Measurements from ENCODE around the gene METRN.

Gene METRN

DNA sequence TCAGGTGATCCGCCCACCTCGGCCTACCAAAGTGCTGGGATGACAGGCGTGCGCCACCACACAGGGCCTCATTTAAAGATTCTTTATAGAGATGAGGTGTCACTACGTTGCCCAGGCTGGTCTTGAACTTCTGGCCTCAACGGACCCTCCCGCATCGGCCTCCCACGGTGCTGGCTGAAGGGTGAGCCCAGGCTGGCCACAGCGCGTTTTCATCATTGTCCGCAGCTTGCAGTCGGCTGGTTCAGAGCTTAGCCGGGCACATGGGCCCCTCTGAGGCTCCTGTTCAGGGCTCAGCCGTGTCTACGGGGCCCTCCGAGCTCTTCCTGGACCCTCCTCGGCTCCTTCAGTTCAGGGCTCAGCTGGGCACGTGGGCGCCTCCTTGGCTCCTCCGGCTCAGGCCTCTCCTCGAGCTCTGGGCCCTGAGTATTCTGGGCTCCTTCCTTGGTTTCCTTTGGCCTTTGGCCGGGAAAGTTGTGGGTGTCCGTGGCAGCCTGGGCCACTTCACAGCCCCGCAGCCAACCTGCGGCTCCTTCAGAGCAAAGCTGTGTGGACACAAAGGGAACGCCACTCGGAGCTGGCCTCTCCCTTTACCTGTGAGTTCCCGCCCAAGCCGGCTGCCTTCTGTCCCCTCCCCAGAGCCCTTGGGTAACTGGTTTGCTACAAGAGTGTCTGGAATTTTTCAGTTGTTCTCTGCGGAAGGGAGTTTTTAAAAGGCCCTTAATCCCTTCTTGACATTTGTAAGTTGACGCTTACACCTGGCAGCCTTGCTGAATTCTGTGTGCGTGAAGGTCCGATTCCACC, 44.4 kb downstream of the METRN start:
- DNase-seq (ENCODE audit: low read depth), result no peak

DNA sequence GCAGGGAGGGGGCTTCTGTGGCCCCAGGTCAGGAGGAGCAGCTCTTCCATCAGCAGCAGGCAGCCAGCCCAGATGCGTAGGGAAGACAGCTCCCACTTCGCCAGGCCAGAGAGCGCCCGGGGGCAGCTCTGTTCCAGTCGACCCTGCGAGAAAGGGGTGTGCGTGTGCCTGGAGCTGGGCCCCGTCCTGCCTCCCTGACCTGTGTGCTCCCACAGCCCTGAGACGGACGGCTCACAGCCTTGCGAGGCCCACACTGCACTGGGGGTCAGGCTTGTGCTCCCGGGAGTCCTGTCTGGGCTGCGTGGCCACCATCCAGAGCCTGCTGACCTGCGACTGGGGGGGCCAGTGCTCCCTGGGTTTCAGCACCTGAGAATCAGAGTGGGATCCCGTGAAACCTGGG, 45.1 kb downstream of the METRN start:
- DNase-seq (ENCODE audit: low read depth), result no peak

GRCh38 chr16:760545-761343, 45.8 kb downstream of the METRN start, which contains the start of gene MSLN:
TSS of gene MSLN (plus strand) at chr16:760734. CDS start at chr16:762681, 1,947 bp downstream.
- no peak for DNase-seq (ENCODE audit: low read depth)

DNA sequence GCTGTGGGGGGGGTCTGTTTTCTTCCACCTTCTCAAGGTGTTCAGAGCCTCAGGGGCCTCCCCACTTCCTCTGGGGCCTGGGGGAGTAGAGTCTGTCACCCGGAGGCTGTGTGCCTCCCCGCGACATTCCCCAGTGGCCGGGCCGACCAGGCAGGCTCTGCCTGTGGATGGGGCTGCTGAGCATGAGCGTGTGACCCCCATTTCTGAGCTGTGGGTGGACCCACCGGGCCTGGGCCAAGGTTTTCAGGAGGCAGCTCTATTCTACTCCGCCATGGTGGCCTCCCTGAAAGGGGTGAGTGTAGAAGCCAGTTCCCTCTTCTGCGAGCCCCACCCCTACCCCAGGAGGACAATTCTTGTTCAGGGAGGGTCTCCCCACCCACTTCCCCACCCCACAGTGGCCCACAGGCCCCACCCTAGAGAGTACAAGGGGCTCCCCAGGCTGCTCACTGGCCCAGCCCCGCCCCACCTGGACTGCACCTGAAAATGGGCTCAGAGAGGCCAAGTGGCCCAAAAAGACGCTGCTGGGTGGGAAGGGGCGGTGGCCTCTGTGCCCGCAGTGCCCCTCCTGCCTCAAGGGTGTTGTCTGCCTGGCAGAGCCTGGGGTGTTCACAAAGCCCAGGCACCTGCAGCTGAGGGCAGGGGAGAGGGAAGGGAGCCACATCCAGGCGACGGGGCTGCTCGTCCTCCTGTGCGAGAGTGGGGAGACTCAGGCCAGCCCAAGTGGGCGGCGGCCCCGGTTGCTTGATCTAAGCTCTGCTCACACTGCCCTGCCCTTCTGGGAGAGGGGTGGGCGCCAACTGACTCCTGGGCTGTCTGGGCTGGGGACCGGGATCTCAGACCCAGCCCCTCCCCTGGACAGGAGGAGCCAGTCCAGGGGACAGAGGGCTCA, 47.0 kb downstream of the METRN start:
- DNase-seq (ENCODE audit: low read depth), result no peak

DNA sequence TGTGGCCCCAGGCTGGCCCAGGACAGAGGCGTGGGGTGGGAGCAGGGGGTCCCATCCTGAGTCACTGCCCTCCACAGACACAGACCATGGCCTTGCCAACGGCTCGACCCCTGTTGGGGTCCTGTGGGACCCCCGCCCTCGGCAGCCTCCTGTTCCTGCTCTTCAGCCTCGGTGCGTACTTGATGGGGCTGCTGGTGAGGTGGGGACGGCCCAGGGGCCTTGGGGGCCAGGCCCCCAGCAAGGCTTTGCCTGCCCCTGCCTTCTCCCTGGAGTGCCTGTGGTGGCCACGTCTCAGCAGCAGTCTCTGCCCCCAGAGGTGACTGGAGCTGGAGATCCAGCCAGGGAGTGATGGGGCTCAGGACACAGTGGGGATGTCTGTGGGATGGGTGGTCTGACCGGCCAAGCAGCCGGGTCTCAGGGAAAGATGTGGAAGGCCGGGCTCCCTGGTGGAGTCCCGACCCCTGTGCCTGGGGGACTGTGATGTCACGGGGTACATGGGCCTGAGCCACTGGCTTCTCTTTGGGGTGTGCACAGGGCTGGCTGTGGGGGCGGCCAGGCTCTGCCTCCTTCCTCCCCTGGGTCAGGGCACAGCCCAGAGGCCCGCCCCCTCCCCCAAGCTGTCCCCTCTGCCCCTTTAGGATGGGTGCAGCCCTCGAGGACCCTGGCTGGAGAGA, 47.8 kb downstream of the METRN start:
- DNase-seq (ENCODE audit: low read depth), result no peak

GRCh38 chr16:763369-764183, 48.7 kb downstream of the METRN start:
- no peak for DNase-seq (ENCODE audit: low read depth)

DNA sequence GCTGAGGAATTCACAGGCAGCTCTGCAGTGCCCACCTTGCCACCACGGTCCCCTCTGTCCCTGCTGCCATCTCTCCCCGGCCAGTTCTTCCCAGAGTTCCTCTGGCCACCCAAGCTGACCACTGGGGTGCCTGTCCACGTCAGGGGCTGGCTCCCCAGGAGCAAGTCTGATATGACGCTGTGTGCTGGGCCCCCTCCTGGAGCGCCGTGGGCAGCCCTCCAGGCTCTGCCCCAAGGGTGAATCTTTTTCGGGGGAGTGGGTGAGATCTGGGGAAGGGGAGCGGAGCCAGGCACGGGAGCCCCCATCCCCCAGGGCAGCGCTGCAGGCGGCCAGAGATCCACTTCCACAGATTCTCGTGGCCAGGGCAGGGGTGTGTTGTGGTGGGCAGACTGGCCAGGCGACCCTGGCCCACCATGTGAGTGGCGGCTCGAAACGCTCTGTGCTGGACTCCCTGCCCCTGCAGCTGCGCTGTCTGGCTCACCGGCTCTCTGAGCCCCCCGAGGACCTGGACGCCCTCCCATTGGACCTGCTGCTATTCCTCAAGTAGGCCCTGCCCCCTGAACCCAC, 49.3 kb downstream of the METRN start:
- no peak for DNase-seq (ENCODE audit: low read depth)

DNA sequence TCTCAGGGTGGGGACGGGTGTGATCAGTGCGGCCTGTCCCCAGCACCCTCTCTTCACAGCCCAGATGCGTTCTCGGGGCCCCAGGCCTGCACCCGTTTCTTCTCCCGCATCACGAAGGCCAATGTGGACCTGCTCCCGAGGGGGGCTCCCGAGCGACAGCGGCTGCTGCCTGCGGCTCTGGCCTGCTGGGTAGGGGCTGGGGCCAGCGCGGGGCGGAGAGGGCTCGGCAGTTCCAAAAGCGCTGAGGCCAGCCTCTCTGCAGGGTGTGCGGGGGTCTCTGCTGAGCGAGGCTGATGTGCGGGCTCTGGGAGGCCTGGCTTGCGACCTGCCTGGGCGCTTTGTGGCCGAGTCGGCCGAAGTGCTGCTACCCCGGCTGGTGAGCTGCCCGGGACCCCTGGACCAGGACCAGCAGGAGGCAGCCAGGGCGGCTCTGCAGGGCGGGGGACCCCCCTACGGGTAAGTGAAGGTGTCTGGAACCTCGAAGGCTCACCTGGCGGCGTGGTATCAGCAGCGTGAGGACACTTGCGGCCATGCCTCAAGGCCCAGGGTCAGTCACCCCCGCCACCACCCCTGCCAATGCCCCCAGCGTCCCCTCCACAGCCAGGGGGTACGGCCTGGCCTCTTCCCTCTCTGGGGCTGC, 50.0 kb downstream of the METRN start:
- no peak for DNase-seq (ENCODE audit: low read depth)

DNA sequence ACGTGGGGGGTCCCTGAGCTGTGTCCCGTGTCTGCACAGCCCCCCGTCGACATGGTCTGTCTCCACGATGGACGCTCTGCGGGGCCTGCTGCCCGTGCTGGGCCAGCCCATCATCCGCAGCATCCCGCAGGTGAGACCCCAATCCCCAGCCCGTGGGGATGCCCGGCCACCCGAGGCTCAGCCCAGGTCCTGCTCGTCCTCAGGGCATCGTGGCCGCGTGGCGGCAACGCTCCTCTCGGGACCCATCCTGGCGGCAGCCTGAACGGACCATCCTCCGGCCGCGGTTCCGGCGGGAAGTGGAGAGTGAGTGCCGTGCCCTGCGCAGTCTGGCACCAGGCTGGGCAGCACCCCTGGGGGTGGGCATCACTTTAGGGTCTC, 50.6 kb downstream of the METRN start:
- no peak for DNase-seq (ENCODE audit: low read depth)

GRCh38 chr16:766008-766819, 51.3 kb downstream of the METRN start:
- DNase-seq (ENCODE audit: low read depth), result no peak

DNA sequence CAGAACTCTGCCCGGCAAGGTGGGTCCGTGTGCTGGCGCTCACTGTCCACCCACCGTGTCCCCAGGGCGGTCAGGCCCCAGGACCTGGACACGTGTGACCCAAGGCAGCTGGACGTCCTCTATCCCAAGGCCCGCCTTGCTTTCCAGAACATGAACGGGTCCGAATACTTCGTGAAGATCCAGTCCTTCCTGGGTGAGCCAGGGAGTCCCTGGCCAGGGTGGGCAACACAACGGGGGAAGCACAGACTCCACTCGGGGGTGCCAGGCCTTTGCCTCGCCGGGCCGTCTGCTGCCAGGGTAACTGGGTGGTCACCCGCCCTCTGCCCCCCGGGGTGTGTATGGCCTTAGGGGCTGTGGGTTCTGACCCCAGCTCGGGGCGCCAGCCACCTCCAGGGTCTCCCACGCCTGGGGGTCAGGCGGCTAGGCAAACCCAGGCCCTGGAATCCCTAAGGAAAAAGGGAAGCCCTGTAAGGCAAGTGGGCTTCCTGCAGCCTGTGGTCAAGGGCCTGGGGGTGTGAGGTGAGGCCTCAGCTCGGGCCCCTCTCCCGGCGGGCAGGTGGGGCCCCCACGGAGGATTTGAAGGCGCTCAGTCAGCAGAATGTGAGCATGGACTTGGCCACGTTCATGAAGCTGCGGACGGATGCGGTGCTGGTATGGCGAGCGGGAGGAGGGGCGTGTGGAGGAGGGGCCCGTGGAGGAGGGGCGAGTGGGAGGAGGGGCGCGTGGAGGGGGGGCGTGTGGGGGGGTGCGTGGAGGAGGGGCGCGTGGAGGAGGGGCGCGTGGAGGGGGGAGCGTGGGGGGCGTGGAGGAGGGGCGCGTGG, 52.1 kb downstream of the METRN start:
- DNase-seq (ENCODE audit: low read depth), result no peak

DNA sequence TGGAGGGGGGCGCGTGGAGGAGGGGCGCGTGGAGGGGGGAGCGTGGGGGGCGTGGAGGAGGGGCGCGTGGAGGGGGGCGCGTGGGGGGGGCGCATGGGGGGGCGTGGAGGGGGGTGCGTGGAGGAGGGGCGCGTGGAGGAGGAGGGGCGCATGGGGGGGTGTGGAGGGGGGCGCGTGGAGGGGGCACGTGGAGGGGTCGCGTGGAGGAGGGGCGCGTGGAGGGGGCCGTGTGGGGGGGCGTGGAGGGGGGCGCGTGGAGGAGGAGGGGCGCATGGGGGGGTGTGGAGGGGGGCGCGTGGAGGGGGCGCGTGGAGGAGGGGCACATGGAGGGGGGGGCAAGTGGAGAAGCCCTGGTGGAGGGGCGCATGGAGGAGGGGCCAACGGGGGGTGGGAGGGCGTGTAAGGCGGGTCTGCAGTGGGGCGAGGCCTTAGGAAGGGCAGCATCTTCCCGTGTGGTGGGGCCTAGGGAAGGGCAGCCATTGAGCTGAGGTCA, 52.9 kb downstream of the METRN start:
- DNase-seq (ENCODE audit: low read depth), result no peak

DNA sequence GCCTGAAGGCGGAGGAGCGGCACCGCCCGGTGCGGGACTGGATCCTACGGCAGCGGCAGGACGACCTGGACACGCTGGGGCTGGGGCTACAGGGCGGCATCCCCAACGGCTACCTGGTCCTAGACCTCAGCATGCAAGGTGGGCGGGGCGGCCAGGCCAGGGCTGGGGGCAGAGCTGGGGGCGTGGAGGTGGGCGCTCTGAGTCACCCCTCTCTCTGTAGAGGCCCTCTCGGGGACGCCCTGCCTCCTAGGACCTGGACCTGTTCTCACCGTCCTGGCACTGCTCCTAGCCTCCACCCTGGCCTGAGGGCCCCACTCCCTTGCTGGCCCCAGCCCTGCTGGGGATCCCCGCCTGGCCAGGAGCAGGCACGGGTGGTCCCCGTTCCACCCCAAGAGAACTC, 53.5 kb downstream of the METRN start:
- no peak for DNase-seq (ENCODE audit: low read depth)
